ENCODE measurements around the gene COBL. TPM values are rescaled to one million over a fixed set of nuclear protein-coding genes. Genes with fewer than 3 reads are reported as not detected.

The COBL gene
- total RNA-seq, 1 donor from 2014 or later: 27.9 TPM

GRCh38 chr7:51129527-51130472 lies 186.8 kb downstream of the COBL start:
- no peak for TF ChIP-seq CTCF (IDR thresholded peaks at IDR 0.05)
- Histone ChIP-seq H3K9me3 (no peaks in the 10 kb centered on the region), H3K36me3 (no peaks in the 10 kb centered on the region), H3K27me3 (ENCODE audit: low read depth) (no peaks in the 10 kb centered on the region), H3K4me3 (no peak overlapping the region), H3K4me1 (no peaks in the 10 kb centered on the region), H3K27ac (no peak overlapping the region)
- intact Hi-C loops (cut with DNase I): no loop called here
- DNase-seq (no peak), ATAC-seq (no peak)

- Histone ChIP-seq H3K36me3 (no peaks in the 10 kb centered on the region), H3K4me1 (peaks cover under 1% of the 10 kb centered on the region), H3K9me3 (no peaks in the 10 kb centered on the region), H3K4me3 (no peak overlapping the region), H3K27me3 (ENCODE audit: low read depth) (no peaks in the 10 kb centered on the region), H3K27ac (no peak overlapping the region)
- DNase-seq (no peak), ATAC-seq (peak in 1 of 2 donors; percentile 15)
- TF ChIP-seq CTCF (IDR thresholded peaks at IDR 0.05): no peak
- intact Hi-C loops (cut with DNase I): no loop called here
These were observed 187.8 kb downstream of the COBL start for GRCh38 chr7:51128545-51129435.

GRCh38 chr7:51127618-51127904 lies 189.0 kb downstream of the COBL start:
- H3K27ac ChIP-seq: no peak overlapping the region
- DNase-seq (no peak), ATAC-seq (no peak)
- intact Hi-C loops (cut with DNase I): no loop called here
- no peaks in the 10 kb centered on the region for H3K36me3 ChIP-seq
- H3K9me3 ChIP-seq: no peaks in the 10 kb centered on the region
- TF ChIP-seq CTCF (IDR thresholded peaks at IDR 0.05): no peak
- peaks cover 8% of the 10 kb centered on the region for H3K4me1 ChIP-seq
- no peak overlapping the region for H3K4me3 ChIP-seq
- H3K27me3 ChIP-seq (ENCODE audit: low read depth): no peaks in the 10 kb centered on the region

- H3K27ac ChIP-seq: no peak overlapping the region
- no peaks in the 10 kb centered on the region for H3K36me3 ChIP-seq
- TF ChIP-seq CTCF (IDR thresholded peaks at IDR 0.05): no peak
- no peak for DNase-seq
- H3K4me1 ChIP-seq: peaks cover 11% of the 10 kb centered on the region
- intact Hi-C loops (cut with DNase I): no loop called here
- H3K4me3 ChIP-seq: no peak overlapping the region
- H3K9me3 ChIP-seq: no peaks in the 10 kb centered on the region
- no peaks in the 10 kb centered on the region for H3K27me3 ChIP-seq (ENCODE audit: low read depth)
- no peak for ATAC-seq
These were observed 189.6 kb downstream of the COBL start for GRCh38 chr7:51126813-51127617.

DNA sequence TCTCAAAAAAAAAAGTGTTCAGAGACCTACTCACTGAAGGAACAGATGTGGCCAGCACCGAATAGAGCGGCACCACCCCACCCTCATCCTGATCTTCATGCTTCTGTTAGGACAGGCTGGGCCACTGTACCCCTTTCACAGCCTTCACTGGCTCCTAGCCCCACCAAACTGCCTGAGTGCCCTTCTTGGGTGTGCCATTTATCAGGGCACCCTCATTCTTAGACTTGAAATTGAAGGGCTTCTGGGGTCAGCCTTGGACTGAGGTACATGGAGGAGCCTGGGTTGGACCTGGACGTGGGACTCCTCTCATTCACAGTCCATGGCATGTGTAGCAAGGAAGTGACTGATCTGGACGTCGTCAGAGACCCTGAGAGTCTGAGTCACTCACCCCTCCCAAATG lies 190.3 kb downstream of the COBL start:
- no peak for TF ChIP-seq CTCF (IDR thresholded peaks at IDR 0.05)
- Histone ChIP-seq H3K9me3 (no peaks in the 10 kb centered on the region), H3K27ac (no peak overlapping the region), H3K4me1 (peaks cover 17% of the 10 kb centered on the region), H3K4me3 (no peak overlapping the region), H3K27me3 (ENCODE audit: low read depth) (no peaks in the 10 kb centered on the region), H3K36me3 (no peaks in the 10 kb centered on the region)
- intact Hi-C loops (cut with DNase I): no loop called here
- no peak for ATAC-seq
- no peak for DNase-seq
